ENCODE data around the gene NFATC1.

DNA sequence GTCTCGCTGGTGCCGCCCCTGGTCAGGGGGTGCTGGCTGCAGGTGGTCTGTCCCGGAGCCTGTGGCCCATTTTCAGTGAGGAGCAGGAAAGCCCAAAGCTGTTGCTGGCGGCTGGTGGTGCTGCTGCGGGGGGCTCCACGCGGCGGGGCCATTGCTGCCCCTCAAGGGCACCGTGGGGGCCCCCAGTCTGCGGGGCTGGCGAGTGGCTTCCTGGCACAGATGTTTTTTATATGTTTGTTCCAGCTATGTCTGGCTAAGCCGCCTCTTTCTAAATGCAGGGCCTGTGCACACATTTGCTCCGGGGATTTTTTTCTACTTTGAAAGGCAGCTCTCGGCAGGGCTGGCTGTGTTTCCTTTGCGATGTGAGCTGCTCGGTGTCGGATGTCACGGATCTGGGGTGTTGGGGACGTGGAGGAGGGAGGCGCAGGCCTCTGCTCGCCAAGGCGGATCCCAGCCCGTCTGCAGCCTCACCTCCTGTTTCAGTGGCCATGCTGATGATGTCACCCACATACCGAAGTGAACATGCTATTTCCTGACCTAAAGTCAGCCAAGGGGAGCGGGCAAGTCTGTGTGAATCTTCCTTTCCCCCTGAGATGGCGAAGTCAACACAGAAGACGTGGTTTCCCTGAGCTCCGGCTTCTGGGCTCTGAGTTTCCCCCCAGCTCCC is 171.9 kb downstream of the NFATC1 start:
- TF ChIP-seq, protein P1, sequence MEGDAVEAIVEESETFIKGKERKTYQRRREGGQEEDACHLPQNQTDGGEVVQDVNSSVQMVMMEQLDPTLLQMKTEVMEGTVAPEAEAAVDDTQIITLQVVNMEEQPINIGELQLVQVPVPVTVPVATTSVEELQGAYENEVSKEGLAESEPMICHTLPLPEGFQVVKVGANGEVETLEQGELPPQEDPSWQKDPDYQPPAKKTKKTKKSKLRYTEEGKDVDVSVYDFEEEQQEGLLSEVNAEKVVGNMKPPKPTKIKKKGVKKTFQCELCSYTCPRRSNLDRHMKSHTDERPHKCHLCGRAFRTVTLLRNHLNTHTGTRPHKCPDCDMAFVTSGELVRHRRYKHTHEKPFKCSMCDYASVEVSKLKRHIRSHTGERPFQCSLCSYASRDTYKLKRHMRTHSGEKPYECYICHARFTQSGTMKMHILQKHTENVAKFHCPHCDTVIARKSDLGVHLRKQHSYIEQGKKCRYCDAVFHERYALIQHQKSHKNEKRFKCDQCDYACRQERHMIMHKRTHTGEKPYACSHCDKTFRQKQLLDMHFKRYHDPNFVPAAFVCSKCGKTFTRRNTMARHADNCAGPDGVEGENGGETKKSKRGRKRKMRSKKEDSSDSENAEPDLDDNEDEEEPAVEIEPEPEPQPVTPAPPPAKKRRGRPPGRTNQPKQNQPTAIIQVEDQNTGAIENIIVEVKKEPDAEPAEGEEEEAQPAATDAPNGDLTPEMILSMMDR (IDR thresholded peaks at IDR 0.05) = no peak
- TF ChIP-seq POLR2A (IDR thresholded peaks at IDR 0.05) = no peak
